Measurements from ENCODE around the gene CRYBB2. TPM values are rescaled to one million over a fixed set of nuclear protein-coding genes. Genes with fewer than 3 reads are reported as not detected.
"Not testable (repeated sequence)": the region's sequence is repeated elsewhere in the genome, so short reads cannot be mapped to it uniquely, and the experiment has no call there.

The CRYBB2 gene
- total RNA-seq, 1 donor from 2014 or later, result not detected

- Mint-ChIP-seq H3K27ac (no peak overlapping the region), H3K36me3 (ENCODE audit: low read depth) (no peaks in the 10 kb centered on the region), H3K9me3 (no peaks in the 10 kb centered on the region), H3K4me1 (no peaks in the 10 kb centered on the region), H3K4me3 (no peak overlapping the region), H3K27me3 (peaks cover 11% of the 10 kb centered on the region)
- intact Hi-C loops (cut with micrococcal nuclease), result no loop called here
- no peak for TF ChIP-seq CTCF (IDR thresholded peaks at IDR 0.05)
- DNase-seq, result no peak
- CTCF ChIA-PET, result no interaction called here
- POLR2A ChIA-PET, result no interaction called here
- no peak for ATAC-seq (ENCODE audit: low read depth)
Measured at GRCh38 chr22:25221790-25222189, 2.4 kb downstream of the CRYBB2 start.

GRCh38 chr22:25223269-25223850 lies 3.9 kb downstream of the CRYBB2 start:
- TF ChIP-seq CTCF (IDR thresholded peaks at IDR 0.05), result no peak
- no peak for ATAC-seq (ENCODE audit: low read depth)
- Mint-ChIP-seq H3K4me3 (no peak overlapping the region), H3K27me3 (peaks cover 9% of the 10 kb centered on the region), H3K27ac (no peak overlapping the region), H3K4me1 (no peaks in the 10 kb centered on the region), H3K36me3 (ENCODE audit: low read depth) (no peaks in the 10 kb centered on the region), H3K9me3 (no peaks in the 10 kb centered on the region)
- POLR2A ChIA-PET, result no interaction called here
- intact Hi-C loops (cut with micrococcal nuclease), result no loop called here
- CTCF ChIA-PET, result no interaction called here
- no peak for DNase-seq

- H3K4me3 Mint-ChIP-seq, result no peak overlapping the region
- no peak overlapping the region for H3K27ac Mint-ChIP-seq
- no peak for TF ChIP-seq CTCF (IDR thresholded peaks at IDR 0.05)
Measured at GRCh38 chr22:25228822-25229221, 9.4 kb downstream of the CRYBB2 start.

GRCh38 chr22:25230760-25231159 lies 11.3 kb downstream of the CRYBB2 start:
- H3K9me3 Mint-ChIP-seq; H3K4me3 Mint-ChIP-seq; H3K4me1 Mint-ChIP-seq; POLR2A ChIA-PET; H3K36me3 Mint-ChIP-seq (ENCODE audit: low read depth); H3K27ac Mint-ChIP-seq; ATAC-seq (ENCODE audit: low read depth); CTCF ChIA-PET; DNase-seq; intact Hi-C loops (cut with micrococcal nuclease): not testable (repeated sequence)
- peaks cover 18% of the 10 kb centered on the region for H3K27me3 Mint-ChIP-seq

More at GRCh38 chr22:25228822-25229221, 9.4 kb downstream of the CRYBB2 start:
- Mint-ChIP-seq H3K9me3 (no peaks in the 10 kb centered on the region), H3K27me3 (peaks cover 10% of the 10 kb centered on the region), H3K4me1 (no peaks in the 10 kb centered on the region), H3K36me3 (ENCODE audit: low read depth) (no peaks in the 10 kb centered on the region)
- DNase-seq, result no peak
- ChIA-PET POLR2A (no interaction called here), CTCF (no interaction called here)
- intact Hi-C loops (cut with micrococcal nuclease), result no loop called here
- ATAC-seq (ENCODE audit: low read depth), result no peak

GRCh38 chr22:25232301-25232700 lies 12.9 kb downstream of the CRYBB2 start:
- H3K36me3 Mint-ChIP-seq (ENCODE audit: low read depth), result no peaks in the 10 kb centered on the region
- TF ChIP-seq CTCF (IDR thresholded peaks at IDR 0.05), result no peak
- no peak for ATAC-seq (ENCODE audit: low read depth)
- H3K4me1 Mint-ChIP-seq, result peaks cover 6% of the 10 kb centered on the region
- H3K4me3 Mint-ChIP-seq, result no peak overlapping the region
- no peak for DNase-seq
- no peak overlapping the region for H3K27ac Mint-ChIP-seq
- peaks cover 25% of the 10 kb centered on the region for H3K27me3 Mint-ChIP-seq
- POLR2A ChIA-PET, result no interaction called here
- CTCF ChIA-PET, result no interaction called here
- intact Hi-C loops (cut with micrococcal nuclease), result no loop called here
- no peaks in the 10 kb centered on the region for H3K9me3 Mint-ChIP-seq

- intact Hi-C loops (cut with micrococcal nuclease), result loop anchor here (2.0 kb wide), 2 partner anchors 49 to 215 kb away; no protein-coding TSS in a partner anchor
- H3K4me3 Mint-ChIP-seq; DNase-seq; CTCF ChIA-PET; H3K36me3 Mint-ChIP-seq (ENCODE audit: low read depth); POLR2A ChIA-PET; ATAC-seq (ENCODE audit: low read depth); H3K4me1 Mint-ChIP-seq; H3K27ac Mint-ChIP-seq; H3K9me3 Mint-ChIP-seq: not testable (repeated sequence)
- peaks cover 29% of the 10 kb centered on the region for H3K27me3 Mint-ChIP-seq
Measured at GRCh38 chr22:25233706-25234105, 14.3 kb downstream of the CRYBB2 start.

Data from activated B cell treated with CpG ODN at 0.5 μM for 24 hours (primary cell).